Natural killer cell treated with Interleukin-12 subunit alpha and Interleukin-12 subunit beta and Interleukin-15 and Interleukin-18, amount 100 ng/mL, for 72 hours (primary cell): ENCODE results near the gene TARS3. TPM values are rescaled to one million over a fixed set of nuclear protein-coding genes. Genes with fewer than 3 reads are reported as not detected.
"Not testable (repeated sequence)": the region's sequence is repeated elsewhere in the genome, so short reads cannot be mapped to it uniquely, and the experiment has no call there.

ENCODE experiments used
- ATAC-seq, 2 donors: fragments of 150-1000 bp; cut with Tn5 transposase in 1 of 2; sonication (Bioruptor Pico), chemical (Tn5 transposase) in 1 of 2; 2 replicates each; pipeline ENCODE4 v1.10.0; 2021
- DNase-seq: peaks from one replicate; pipeline ENCODE4 v3.0.0; 2022; ENCODE audit warnings: low spot score
- H3K27ac Mint-ChIP-seq, 2 donors: 1 replicate in 1 of 2; 2 replicates in 1 of 2; pipeline ENCODE4 v1.8.0; 2022; ENCODE audit warnings: mixed read lengths in 2 of 2, mild to moderate bottlenecking in 1 of 2, moderate library complexity in 1 of 2
- H3K27me3 Mint-ChIP-seq, 2 donors: 1 replicate in 1 of 2; 2 replicates in 1 of 2; pipeline ENCODE4 v1.8.0; 2022; ENCODE audit warnings: mixed read lengths in 2 of 2
- H3K36me3 Mint-ChIP-seq: one replicate; pipeline ENCODE4 v1.8.0; 2022; ENCODE audit warnings: mixed read lengths
- H3K4me1 Mint-ChIP-seq, 2 donors: 1 replicate in 1 of 2; 2 replicates in 1 of 2; pipeline ENCODE4 v1.8.0; 2022; ENCODE audit warnings: low read depth in 2 of 2, mixed read lengths in 2 of 2, mild to moderate bottlenecking in 1 of 2
- H3K4me3 Mint-ChIP-seq: one replicate; pipeline ENCODE4 v1.8.0; 2022; ENCODE audit warnings: mixed read lengths
- H3K9me3 Mint-ChIP-seq: 2 replicates; pipeline ENCODE4 v1.8.0; 2022; ENCODE audit warnings: mixed read lengths
- total RNA-seq, 2 donors: library from RNA; stranded (reverse); gene quantifications; one replicate each; pipeline ENCODE4 v1.2.3, GENCODE V29; 2022

Gene TARS3
- total RNA-seq, 2 donors from 2014 or later = 9.1 to 15.8 TPM

DNA sequence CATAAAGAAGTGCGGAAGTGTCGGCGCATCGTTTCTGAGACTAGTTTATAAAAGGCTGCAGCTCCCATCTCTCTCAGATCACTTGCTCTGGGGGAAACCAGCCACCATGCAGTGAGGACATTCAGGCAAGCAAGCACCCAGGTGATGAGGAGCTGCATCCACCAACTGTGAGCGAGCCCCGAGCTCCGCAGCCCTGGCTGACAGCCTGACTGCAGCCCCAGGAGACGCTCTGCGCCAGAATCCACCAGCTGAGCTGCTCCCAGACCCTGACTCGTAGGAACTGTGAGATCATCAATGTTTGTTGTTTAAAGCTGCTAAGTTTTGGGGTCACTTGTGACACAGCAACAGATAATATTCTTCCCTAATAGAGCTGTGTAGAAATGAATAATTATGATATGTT, 67.1 kb downstream of the TARS3 start:
- no peak for ATAC-seq
- Mint-ChIP-seq H3K27ac (no peak overlapping the region), H3K4me3 (no peak overlapping the region), H3K27me3 (no peaks in the 10 kb centered on the region), H3K36me3 (no peaks in the 10 kb centered on the region), H3K9me3 (no peaks in the 10 kb centered on the region), H3K4me1 (peaks cover 4 to 5% of the 10 kb centered on the region in 2 donors)
- DNase-seq = no peak

DNA sequence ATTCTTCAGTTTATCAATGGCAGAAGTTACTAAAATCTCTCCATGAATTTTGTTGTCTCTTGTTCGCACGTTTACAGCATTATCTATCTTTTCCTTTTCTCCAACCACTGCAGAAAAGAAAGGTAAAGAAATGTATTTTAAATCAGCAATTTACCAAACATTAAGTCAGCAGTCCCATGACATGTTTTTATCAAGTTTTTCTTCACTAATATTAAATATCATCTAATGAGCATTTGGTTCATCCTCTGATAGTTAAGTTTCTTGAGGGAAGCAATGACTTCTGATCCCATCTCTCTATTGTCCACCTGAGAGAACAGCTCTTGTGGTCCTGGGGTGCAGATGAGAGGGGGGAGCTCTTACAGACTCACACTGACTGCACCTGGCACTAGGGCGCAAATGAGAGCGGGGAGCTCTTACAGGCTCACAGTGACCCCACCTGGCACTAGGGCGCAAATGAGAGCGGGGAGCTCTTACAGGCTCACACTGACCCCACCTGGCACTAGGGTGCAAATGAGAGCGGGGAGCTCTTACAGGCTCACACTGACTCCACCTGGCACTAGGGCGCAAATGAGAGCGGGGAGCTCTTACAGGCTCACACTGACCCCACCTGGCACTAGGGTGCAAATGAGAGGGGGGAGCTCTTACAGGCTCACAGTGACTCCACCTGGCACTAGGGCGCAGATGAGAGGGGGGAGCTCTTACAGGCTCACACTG, 69.5 kb downstream of the TARS3 start:
- peak overlapping the region; percentile 78 to 84 for H3K27ac Mint-ChIP-seq
- H3K4me3 Mint-ChIP-seq = peak overlapping the region; percentile 3
- H3K4me1 Mint-ChIP-seq = peaks cover 14 to 19% of the 10 kb centered on the region in 2 donors
- not testable (repeated sequence) for ATAC-seq, DNase-seq, H3K9me3 Mint-ChIP-seq, H3K36me3 Mint-ChIP-seq, H3K27me3 Mint-ChIP-seq

DNA sequence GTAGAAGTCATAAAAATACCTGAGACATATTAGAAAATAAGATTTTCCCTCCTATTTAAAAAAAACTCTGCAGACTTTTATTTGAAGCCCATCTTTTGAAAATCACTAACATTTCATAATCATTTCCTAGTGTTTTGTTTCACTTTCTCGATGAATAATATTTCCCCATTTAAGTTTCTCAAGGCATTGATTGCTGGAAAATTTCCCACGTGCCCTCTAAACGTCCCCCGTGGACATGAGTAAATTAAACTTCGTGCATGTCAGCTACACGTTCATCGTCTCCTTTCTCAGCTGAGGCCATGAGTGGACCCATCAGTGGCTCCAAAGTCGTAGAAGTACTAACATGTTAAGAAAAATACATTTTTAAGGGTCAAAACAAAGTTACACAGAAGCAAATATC, 70.1 kb downstream of the TARS3 start:
- peak overlapping the region; percentile 78 to 84 for H3K27ac Mint-ChIP-seq
- H3K27me3 Mint-ChIP-seq = no peaks in the 10 kb centered on the region
- peaks cover 9% of the 10 kb centered on the region for H3K36me3 Mint-ChIP-seq
- H3K4me3 Mint-ChIP-seq = peak overlapping the region; percentile 3
- no peaks in the 10 kb centered on the region for H3K9me3 Mint-ChIP-seq
- no peak for DNase-seq
- ATAC-seq = no peak
- peaks cover 18 to 23% of the 10 kb centered on the region in 2 donors for H3K4me1 Mint-ChIP-seq

DNA sequence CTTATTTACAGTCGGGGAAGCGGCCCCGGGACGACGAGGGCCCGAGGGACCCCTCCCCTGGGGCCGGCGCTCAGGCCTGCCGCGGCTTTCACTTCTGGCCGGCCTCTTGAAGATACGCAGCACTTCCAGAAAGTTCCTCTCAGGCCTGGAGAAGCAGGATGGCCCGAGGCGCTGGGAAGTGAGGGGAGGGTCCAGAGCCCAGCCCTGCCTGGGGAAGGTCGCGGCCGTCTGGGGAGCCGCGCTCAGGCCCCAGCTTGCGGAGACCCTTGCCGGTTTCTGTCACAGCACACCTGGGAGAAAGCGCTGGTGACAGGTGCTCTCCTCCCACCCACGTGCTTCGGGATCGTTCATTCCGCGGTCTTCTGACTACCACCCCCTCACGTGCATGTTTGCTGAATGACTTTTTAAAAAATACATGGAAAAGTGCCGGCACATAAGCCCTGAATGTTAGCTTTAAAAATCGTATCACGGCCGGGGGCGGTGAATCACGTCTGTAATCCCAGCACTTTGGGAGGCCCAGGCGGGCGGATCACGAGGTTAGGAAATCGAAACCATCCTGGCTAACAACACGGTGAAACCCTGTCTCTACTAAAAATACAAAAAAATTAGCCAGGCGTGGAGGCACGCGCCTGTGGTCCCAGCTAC, 71.4 kb downstream of the TARS3 start:
- Mint-ChIP-seq H3K4me1 (peaks cover 18 to 24% of the 10 kb centered on the region in 2 donors), H3K27me3 (no peaks in the 10 kb centered on the region)

DNA sequence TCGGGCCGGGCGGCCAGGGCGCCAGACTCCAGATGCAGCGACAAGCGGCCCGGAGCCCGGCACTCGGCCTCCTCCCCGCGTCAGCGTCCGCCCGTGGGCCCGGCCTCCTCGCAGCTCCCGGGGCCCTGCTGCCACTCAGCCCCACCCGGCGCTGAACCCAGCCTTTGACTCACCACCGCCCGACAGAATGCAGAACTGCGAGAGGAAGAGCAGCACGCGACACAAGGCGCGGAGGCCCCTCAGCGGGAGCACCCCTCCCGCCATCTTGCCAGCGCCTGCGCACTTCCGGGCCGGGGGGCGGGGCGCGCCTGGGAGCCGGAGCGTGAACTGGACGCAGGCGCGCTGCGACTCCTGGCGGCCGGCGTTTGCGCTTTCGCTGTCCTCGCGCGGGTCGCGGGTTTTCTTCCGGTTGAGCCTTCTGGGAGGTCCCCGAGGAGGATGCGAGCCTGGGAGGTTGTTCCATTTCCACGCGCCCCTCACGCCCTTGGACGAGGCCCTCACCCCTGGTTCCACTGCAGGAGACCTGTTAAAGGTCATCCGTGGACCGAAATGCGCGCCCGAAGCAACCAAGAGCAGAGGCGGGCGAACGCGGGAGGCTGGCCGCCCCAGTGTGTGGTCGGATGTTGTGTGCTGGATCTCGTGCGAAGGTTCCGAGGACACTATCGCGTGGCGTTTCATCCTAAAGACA, 72.0 kb downstream of the TARS3 start, which contains the start of gene TM2D3:
TSS of gene TM2D3 (minus strand) at position 284 of the 688 bp plus-strand sequence. CDS start at position 264, 20 bp downstream.
- Mint-ChIP-seq H3K36me3 (peaks cover 11% of the 10 kb centered on the region), H3K9me3 (no peaks in the 10 kb centered on the region), H3K27ac (peak within 1 kb of the TSS; percentile 84 to 97), H3K4me1 (peaks cover 18 to 24% of the 10 kb centered on the region in 2 donors), H3K4me3 (peak within 1 kb of the TSS; percentile 87), H3K27me3 (no peaks in the 10 kb centered on the region)
- ATAC-seq (peak; percentile 96), DNase-seq (peak; percentile 96)

More for the DNA sequence above, 71.4 kb downstream of the TARS3 start:
- peak overlapping the region; percentile 87 for H3K4me3 Mint-ChIP-seq
- peak overlapping the region; percentile 84 to 97 for H3K27ac Mint-ChIP-seq
- ATAC-seq (no peak), DNase-seq (peak; percentile 63)
- peaks cover 11% of the 10 kb centered on the region for H3K36me3 Mint-ChIP-seq
- H3K9me3 Mint-ChIP-seq = no peaks in the 10 kb centered on the region

DNA sequence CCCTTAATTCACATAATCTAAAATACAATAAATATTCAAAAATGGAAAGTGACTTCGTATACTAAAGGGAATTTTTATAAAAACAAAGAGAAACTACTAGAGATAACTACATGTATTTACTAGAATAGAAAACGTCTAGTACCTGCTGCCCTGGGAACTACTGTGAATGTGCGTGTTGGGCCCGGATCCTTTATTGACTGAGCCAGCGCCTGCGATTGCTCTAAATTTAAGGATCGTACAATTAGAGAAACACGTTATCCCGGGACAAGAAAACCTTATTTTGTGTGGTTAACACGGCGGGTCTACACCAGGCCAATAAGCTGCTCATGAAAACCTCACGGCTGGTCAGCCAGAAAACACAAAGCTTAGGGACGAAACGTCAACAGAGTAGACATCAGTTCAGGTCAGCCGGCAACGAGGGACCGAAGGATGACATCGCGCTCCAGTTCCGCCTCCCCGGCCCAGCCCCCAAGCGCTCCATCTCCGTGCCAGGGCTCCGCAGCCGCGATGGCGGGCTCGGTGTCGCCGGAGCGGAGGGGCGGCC, 72.6 kb downstream of the TARS3 start:
- Mint-ChIP-seq H3K27ac (peak overlapping the region; percentile 84 to 97), H3K9me3 (no peaks in the 10 kb centered on the region)
- DNase-seq = no peak

DNA sequence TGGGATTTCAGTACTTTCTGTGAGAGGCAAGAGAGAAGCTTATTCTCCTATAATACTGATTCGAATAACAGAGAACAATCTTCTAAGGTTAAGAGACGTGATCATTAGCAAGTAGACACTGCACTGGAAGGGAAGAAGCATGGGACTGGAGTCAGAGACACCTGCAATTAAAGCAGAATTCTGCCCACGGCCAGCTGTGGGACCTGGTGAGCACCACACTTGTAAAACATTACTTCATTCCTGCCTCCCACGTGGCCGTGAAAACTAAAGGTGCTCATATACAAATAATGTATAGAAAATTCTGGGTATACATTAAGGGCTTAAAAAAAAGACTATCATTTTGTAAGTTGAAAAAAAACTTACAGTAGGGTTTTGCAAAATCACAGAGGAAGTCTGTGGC, 74.1 kb downstream of the TARS3 start:
- Mint-ChIP-seq H3K27me3 (no peaks in the 10 kb centered on the region), H3K9me3 (no peaks in the 10 kb centered on the region), H3K4me3 (peak overlapping the region; percentile 87), H3K4me1 (peaks cover 18 to 24% of the 10 kb centered on the region in 2 donors), H3K36me3 (peaks cover 21% of the 10 kb centered on the region), H3K27ac (peak overlapping the region; percentile 84 to 97)
- ATAC-seq (no peak), DNase-seq (no peak)

More for the DNA sequence above, 72.6 kb downstream of the TARS3 start:
- ATAC-seq = peak; percentile 73 to 76
- H3K36me3 Mint-ChIP-seq = peaks cover 11% of the 10 kb centered on the region
- H3K4me3 Mint-ChIP-seq = peak overlapping the region; percentile 87
- H3K4me1 Mint-ChIP-seq = peaks cover 18 to 24% of the 10 kb centered on the region in 2 donors
- no peaks in the 10 kb centered on the region for H3K27me3 Mint-ChIP-seq

DNA sequence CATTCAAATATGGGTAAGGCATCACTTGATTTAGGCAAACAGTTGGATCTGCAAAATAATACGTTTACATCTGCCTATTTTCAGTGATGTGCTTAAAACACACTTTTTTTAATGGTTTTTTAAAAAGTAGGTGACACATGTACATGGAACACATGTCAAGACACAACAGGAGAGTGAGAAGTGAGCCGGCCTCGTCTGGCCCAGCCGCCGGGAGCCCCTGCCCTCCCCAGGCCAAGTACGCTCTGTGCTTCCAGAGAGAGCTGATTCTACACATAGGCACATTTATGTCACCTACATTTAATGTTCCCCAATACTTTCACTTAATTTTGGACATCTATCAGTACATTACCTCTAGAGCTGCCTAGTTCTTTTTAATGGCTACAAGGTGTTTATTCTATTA, 75.9 kb downstream of the TARS3 start:
- DNase-seq (no peak), ATAC-seq (no peak)
- H3K27ac Mint-ChIP-seq = no peak overlapping the region
- H3K9me3 Mint-ChIP-seq = no peaks in the 10 kb centered on the region
- H3K27me3 Mint-ChIP-seq = no peaks in the 10 kb centered on the region
- peaks cover 30% of the 10 kb centered on the region for H3K36me3 Mint-ChIP-seq
- H3K4me3 Mint-ChIP-seq = no peak overlapping the region
- peaks cover 14 to 23% of the 10 kb centered on the region in 2 donors for H3K4me1 Mint-ChIP-seq

DNA sequence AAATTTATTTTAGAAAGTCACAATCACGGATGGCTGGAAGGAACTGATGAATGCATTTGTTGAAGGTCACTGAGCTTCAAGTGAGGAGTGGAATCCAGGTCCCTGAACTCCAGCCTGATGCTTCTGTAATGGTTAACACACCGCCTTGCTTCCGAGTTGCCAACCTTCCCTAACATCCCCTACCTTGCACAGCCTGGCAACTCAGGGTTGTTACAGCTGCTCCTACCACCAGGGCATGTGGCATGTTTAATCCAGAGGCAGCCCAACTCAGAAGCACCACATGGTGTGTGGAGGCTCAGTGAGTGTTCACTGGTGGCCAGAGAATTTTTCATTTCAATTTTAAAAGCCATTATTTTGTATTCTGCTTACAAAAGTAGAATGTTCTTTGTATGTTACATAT, 77.0 kb downstream of the TARS3 start:
- Mint-ChIP-seq H3K27me3 (no peaks in the 10 kb centered on the region), H3K4me3 (no peak overlapping the region), H3K27ac (no peak overlapping the region), H3K4me1 (peaks cover 18 to 27% of the 10 kb centered on the region in 2 donors), H3K9me3 (no peaks in the 10 kb centered on the region), H3K36me3 (peaks cover 34% of the 10 kb centered on the region)
- ATAC-seq = no peak
- no peak for DNase-seq

DNA sequence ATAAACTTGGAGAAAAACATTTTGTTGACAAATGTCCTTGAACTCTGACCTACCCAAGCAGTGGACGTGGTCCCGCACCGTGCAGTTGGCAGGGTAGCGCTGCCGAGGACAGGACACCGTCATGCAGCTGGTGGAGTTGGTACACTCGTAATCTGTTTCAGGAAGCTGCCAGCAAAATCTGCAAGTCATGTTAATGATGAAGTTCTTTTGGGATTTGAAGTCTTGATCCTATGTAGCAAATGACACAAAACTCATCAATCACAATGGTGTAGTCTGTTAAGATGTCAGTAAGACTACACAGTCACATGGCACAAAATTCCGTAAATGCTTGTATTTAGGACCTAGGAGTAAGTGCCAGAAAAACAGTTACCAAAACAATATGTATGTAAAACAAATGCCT, 77.6 kb downstream of the TARS3 start:
- H3K27me3 Mint-ChIP-seq = no peaks in the 10 kb centered on the region
- no peak overlapping the region for H3K27ac Mint-ChIP-seq
- no peaks in the 10 kb centered on the region for H3K9me3 Mint-ChIP-seq
- H3K4me1 Mint-ChIP-seq = peaks cover 23 to 32% of the 10 kb centered on the region in 2 donors
- H3K4me3 Mint-ChIP-seq = no peak overlapping the region
- ATAC-seq (no peak), DNase-seq (no peak)
- peaks cover 38% of the 10 kb centered on the region for H3K36me3 Mint-ChIP-seq

DNA sequence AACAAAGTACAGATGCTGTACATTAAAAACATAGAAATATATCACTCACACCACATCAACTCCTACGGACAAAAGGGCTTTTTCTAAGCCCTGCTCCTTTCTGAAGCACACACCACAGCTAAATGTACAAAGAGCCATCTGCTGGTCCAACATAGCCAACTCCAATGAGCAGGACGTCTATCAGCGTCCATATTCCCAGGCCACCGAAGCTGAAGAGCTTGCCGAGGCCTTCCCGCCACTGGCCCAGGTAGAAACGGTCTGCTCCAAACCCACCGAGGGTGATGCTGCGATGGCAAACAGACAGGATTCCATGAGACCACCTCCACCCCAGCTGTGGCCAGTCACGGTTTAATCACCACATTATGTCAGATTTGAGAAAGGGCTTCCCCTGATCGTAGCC, 81.9 kb downstream of the TARS3 start:
- H3K27ac Mint-ChIP-seq = peak overlapping the region; percentile 62 to 79
- no peaks in the 10 kb centered on the region for H3K9me3 Mint-ChIP-seq
- peaks cover 15 to 18% of the 10 kb centered on the region in 2 donors for H3K4me1 Mint-ChIP-seq
- no peaks in the 10 kb centered on the region for H3K27me3 Mint-ChIP-seq
- no peak for DNase-seq
- H3K4me3 Mint-ChIP-seq = no peak overlapping the region
- peaks cover 27% of the 10 kb centered on the region for H3K36me3 Mint-ChIP-seq
- ATAC-seq = no peak

DNA sequence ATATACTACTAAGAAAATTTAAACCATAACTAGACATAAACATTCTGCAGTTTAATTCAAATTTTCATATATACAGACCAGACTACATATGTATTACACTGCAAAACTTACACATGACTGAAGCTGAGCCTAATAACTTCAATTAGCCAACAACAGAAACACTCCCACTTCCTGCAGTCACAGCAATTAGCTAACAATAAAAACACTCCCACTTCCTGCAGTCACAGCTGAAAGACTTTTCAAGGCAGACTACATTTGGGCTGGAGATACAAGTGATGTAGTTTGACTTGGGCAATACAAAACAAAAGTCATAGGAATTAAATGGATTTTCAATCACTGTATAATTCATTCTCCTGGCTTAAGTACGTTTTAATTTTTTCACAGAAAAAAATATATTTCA, 82.4 kb downstream of the TARS3 start:
- H3K27me3 Mint-ChIP-seq = no peaks in the 10 kb centered on the region
- no peak overlapping the region for H3K4me3 Mint-ChIP-seq
- ATAC-seq = peak; percentile 48 to 61
- peaks cover 27% of the 10 kb centered on the region for H3K36me3 Mint-ChIP-seq
- H3K27ac Mint-ChIP-seq = peak overlapping the region; percentile 62 to 79
- no peak for DNase-seq
- H3K4me1 Mint-ChIP-seq = peaks cover 15 to 18% of the 10 kb centered on the region in 2 donors
- H3K9me3 Mint-ChIP-seq = no peaks in the 10 kb centered on the region

DNA sequence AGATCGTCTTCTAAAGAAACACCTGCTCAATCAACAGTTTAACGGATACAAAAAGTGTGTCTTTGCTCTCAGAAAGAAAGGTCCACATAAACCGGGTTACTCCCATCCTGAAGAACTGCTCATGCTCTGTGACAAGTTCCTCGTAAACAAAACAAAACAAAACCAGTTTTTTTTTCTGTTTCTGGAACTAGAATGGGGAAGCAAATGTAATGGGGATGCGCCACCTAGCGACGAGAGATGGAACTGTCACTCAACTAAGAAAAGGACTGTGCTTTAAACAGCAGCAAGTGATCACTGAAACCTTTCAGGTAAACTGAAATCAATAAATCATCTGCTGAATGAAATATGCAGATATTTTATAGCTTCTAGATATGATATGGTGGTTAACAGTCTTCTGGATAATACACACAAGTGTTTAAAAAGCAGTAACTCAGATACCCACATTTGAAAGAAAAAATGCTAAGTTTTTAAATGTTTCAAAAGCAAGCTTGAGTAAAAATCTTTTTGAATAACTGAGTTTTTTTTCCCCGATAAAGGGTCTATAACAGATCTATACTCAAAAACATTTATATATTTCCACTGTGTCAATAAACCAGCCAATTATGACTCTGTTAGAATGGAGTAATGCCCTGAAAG, 83.0 kb downstream of the TARS3 start:
- Mint-ChIP-seq H3K4me3 (no peak overlapping the region), H3K27me3 (no peaks in the 10 kb centered on the region), H3K36me3 (peaks cover 27% of the 10 kb centered on the region), H3K4me1 (peaks cover 15 to 18% of the 10 kb centered on the region in 2 donors), H3K27ac (peak overlapping the region; percentile 1 to 79), H3K9me3 (no peaks in the 10 kb centered on the region)
- DNase-seq = peak; percentile 74
- ATAC-seq = no peak
